ENCODE results near the gene AOC3. TPM values are rescaled to one million over a fixed set of nuclear protein-coding genes. Genes with fewer than 3 reads are reported as not detected.

AOC3 gene
- total and polyA plus RNA-seq, 2 of the 13 experiments (the other 11 are each of a cell fraction or from before 2014, with no cell fraction given), result 8.7 to 51.7 TPM

DNA sequence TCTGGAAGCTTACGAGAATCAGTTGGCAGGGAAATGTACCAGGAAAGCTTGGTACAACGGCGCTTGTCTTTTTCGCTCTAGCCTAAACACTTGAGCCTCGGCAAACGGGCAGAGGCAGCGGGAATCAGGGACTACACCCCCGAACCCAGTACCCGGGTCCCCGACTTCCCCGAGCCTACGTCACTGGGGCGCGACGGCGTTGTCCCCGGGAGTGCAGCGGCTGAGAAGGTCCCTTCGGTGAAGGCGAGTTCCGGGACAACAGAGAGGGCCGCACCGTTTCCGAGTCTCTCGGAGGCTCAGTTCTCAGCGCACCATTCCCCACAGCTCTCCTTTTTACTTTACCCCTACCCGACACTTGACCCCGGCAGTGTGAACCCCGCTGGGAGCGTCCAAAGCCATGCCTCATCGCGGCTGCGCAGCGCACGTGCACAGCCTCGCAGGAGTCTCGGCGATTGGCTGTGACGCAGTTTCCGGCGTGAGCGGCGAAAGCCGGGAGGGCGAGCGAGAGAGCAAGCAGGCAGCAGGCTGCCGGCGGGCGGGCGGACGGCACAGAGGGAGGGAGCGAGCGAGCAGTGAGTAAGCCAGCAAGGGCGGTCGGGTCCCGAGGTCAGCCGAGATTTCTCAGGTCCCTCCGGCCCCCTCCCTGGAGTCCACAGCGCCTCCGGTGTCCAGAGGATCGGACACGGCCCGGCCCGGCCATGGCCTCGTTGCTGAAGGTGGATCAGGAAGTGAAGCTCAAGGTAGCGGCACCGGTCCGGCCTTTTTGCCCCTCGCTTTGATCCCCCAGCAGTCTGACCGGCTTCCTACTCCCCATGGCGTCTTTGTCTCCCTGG lies 17.8 kb upstream of the AOC3 start, which contains the start of gene PSME3 (continued):
- no peak for TF ChIP-seq DNMT1 (CRISPR knock-in tag; IDR thresholded peaks at IDR 0.05)
- TF ChIP-seq FLYWCH1 (CRISPR knock-in tag; IDR thresholded peaks at IDR 0.05), result no peak
- TF ChIP-seq ZFP90 (CRISPR knock-in tag; IDR thresholded peaks at IDR 0.05; ENCODE audit: borderline replicate concordance), result peak; percentile 90
- TF ChIP-seq, protein P1, sequence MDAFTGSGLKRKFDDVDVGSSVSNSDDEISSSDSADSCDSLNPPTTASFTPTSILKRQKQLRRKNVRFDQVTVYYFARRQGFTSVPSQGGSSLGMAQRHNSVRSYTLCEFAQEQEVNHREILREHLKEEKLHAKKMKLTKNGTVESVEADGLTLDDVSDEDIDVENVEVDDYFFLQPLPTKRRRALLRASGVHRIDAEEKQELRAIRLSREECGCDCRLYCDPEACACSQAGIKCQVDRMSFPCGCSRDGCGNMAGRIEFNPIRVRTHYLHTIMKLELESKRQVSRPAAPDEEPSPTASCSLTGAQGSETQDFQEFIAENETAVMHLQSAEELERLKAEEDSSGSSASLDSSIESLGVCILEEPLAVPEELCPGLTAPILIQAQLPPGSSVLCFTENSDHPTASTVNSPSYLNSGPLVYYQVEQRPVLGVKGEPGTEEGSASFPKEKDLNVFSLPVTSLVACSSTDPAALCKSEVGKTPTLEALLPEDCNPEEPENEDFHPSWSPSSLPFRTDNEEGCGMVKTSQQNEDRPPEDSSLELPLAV (CRISPR knock-in tag; conservative IDR thresholded peaks at IDR 0.05; ENCODE audit: low read depth), result peak; percentile 66; the same call in 1 of the 2 replicates
- TF ChIP-seq ZNF720 (CRISPR knock-in tag; IDR thresholded peaks at IDR 0.05), result no peak
- TF ChIP-seq AGO1 (IDR thresholded peaks at IDR 0.05; ENCODE audit: low read depth, low read length, poor library complexity, severe bottlenecking), result peak; percentile 78
- peak; percentile 100 for TF ChIP-seq DMAP1 (CRISPR knock-in tag; IDR thresholded peaks at IDR 0.05)
- TF ChIP-seq ZEB1 (IDR thresholded peaks at IDR 0.05; ENCODE audit: insufficient replicate concordance, low read depth), result no peak
- TF ChIP-seq SP5 (CRISPR knock-in tag; IDR thresholded peaks at IDR 0.05; ENCODE audit: borderline replicate concordance, low read depth), result no peak; the same call in 1 of the 2 replicates
- TF ChIP-seq NFIC (IDR thresholded peaks at IDR 0.05; ENCODE audit: low read length), result no peak
- no peak for TF ChIP-seq GPN1 (CRISPR knock-in tag; IDR thresholded peaks at IDR 0.05; ENCODE audit: borderline replicate concordance)
- peak; percentile 93 for TF ChIP-seq KDM2A (CRISPR knock-in tag; IDR thresholded peaks at IDR 0.05; ENCODE audit: borderline replicate concordance, low read depth)
- no peak for TF ChIP-seq ZNF382 (CRISPR knock-in tag; IDR thresholded peaks at IDR 0.05; ENCODE audit: borderline replicate concordance)
- TF ChIP-seq, protein P2, sequence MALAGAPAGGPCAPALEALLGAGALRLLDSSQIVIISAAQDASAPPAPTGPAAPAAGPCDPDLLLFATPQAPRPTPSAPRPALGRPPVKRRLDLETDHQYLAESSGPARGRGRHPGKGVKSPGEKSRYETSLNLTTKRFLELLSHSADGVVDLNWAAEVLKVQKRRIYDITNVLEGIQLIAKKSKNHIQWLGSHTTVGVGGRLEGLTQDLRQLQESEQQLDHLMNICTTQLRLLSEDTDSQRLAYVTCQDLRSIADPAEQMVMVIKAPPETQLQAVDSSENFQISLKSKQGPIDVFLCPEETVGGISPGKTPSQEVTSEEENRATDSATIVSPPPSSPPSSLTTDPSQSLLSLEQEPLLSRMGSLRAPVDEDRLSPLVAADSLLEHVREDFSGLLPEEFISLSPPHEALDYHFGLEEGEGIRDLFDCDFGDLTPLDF (CRISPR knock-in tag; IDR thresholded peaks at IDR 0.05), result peak; percentile 76; the same call in 1 of the 2 replicates
- 0 out of 2 replicates have a peak, but pooled peaks have one; percentile 43 for TF ChIP-seq ZNF549 (CRISPR knock-in tag; IDR thresholded peaks at IDR 0.05)
- peak; percentile 93 for TF ChIP-seq ERF (CRISPR knock-in tag; IDR thresholded peaks at IDR 0.05)
- 0 out of 2 replicates have a peak, but pooled peaks have one; percentile 68 for TF ChIP-seq EEA1 (CRISPR knock-in tag; IDR thresholded peaks at IDR 0.05; ENCODE audit: borderline replicate concordance)
- TF ChIP-seq ZNF180 (CRISPR knock-in tag; IDR thresholded peaks at IDR 0.05; ENCODE audit: borderline replicate concordance, low read depth), result peak; percentile 83; the same call in 1 of the 2 replicates
- TF ChIP-seq, protein P3, sequence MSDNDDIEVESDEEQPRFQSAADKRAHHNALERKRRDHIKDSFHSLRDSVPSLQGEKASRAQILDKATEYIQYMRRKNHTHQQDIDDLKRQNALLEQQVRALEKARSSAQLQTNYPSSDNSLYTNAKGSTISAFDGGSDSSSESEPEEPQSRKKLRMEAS (IDR thresholded peaks at IDR 0.05), result peak; percentile 100
- peak; percentile 7; the same call in 1 of the 2 replicates for TF ChIP-seq MAFF (IDR thresholded peaks at IDR 0.05; ENCODE audit: low read depth, low read length)
- TF ChIP-seq ZNF326 (CRISPR knock-in tag; IDR thresholded peaks at IDR 0.05; ENCODE audit: borderline replicate concordance), result 0 out of 2 replicates have a peak, but pooled peaks have one; percentile 14
- TF ChIP-seq, protein P4, sequence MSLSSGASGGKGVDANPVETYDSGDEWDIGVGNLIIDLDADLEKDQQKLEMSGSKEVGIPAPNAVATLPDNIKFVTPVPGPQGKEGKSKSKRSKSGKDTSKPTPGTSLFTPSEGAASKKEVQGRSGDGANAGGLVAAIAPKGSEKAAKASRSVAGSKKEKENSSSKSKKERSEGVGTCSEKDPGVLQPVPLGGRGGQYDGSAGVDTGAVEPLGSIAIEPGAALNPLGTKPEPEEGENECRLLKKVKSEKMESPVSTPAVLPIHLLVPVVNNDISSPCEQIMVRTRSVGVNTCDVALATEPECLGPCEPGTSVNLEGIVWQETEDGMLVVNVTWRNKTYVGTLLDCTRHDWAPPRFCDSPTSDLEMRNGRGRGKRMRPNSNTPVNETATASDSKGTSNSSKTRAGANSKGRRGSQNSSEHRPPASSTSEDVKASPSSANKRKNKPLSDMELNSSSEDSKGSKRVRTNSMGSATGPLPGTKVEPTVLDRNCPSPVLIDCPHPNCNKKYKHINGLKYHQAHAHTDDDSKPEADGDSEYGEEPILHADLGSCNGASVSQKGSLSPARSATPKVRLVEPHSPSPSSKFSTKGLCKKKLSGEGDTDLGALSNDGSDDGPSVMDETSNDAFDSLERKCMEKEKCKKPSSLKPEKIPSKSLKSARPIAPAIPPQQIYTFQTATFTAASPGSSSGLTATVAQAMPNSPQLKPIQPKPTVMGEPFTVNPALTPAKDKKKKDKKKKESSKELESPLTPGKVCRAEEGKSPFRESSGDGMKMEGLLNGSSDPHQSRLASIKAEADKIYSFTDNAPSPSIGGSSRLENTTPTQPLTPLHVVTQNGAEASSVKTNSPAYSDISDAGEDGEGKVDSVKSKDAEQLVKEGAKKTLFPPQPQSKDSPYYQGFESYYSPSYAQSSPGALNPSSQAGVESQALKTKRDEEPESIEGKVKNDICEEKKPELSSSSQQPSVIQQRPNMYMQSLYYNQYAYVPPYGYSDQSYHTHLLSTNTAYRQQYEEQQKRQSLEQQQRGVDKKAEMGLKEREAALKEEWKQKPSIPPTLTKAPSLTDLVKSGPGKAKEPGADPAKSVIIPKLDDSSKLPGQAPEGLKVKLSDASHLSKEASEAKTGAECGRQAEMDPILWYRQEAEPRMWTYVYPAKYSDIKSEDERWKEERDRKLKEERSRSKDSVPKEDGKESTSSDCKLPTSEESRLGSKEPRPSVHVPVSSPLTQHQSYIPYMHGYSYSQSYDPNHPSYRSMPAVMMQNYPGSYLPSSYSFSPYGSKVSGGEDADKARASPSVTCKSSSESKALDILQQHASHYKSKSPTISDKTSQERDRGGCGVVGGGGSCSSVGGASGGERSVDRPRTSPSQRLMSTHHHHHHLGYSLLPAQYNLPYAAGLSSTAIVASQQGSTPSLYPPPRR (CRISPR knock-in tag; IDR thresholded peaks at IDR 0.05; ENCODE audit: borderline replicate concordance), result peak; percentile 82

Measured in HepG2 (cell line).